HCT116 (cell line): ENCODE results near the gene GPX4.

Experiments
- ATF3 ChIP-seq: IDR thresholded peaks from 2 replicates; pipeline ENCODE4 v1.6.1; 2012
- EZH2 ChIP-seq: fragments of 200-600 bp; sonication (generic); IDR thresholded peaks from 2 replicates; pipeline ENCODE4 v1.6.1; 2017; ENCODE audit warnings: antibody characterized with exemption, mixed run types
- JUND ChIP-seq: IDR thresholded peaks from 2 replicates; pipeline ENCODE4 v1.6.1; 2012
- POLR2A ChIP-seq: IDR thresholded peaks from 2 replicates; pipeline ENCODE4 v1.7.0; 2011; ENCODE audit warnings: borderline replicate concordance; ENCODE audit not compliant: insufficient read depth, insufficient read length; ENCODE audit errors: extremely low read depth
- POLR2AphosphoS5 ChIP-seq: IDR thresholded peaks from 2 replicates; pipeline ENCODE4 v1.6.1; 2011; ENCODE audit warnings: mild to moderate bottlenecking, low read depth, low read length, moderate library complexity
- RAD21 ChIP-seq: IDR thresholded peaks from 2 replicates; pipeline ENCODE4 v1.6.1; 2012; ENCODE audit warnings: low read depth, mild to moderate bottlenecking
- SRF ChIP-seq: IDR thresholded peaks from 2 replicates; pipeline ENCODE4 v1.6.1; 2012; ENCODE audit warnings: low read depth
- YY1 ChIP-seq: IDR thresholded peaks from 2 replicates; pipeline ENCODE4 v1.6.1; 2011; ENCODE audit warnings: low read length, low read depth, moderate library complexity, mild to moderate bottlenecking; ENCODE audit not compliant: insufficient replicate concordance; ENCODE audit errors: extremely low read depth
- ZBTB33 ChIP-seq: IDR thresholded peaks from 2 replicates; pipeline ENCODE4 v1.6.1; 2011; ENCODE audit warnings: mild to moderate bottlenecking, low read length, moderate library complexity; ENCODE audit not compliant: insufficient replicate concordance; ENCODE audit errors: extremely low read depth
- ZNF274 ChIP-seq: fragments of 200-500 bp; sonication (Bioruptor generic); IDR thresholded peaks from 2 replicates; pipeline ENCODE4 v1.6.1; 2014; ENCODE audit warnings: mild to moderate bottlenecking, low read depth, low read length, inconsistent platforms
- TF ChIP-seq, protein P1 (sequence below), 3 experiments: fragments of 200-600 bp in 1 of 3; sonication (generic) in 1 of 3; IDR thresholded peaks in 2 of 3; conservative IDR thresholded peaks in 1 of 3; 2 replicates each; pipeline ENCODE4 v1.5.1; 2012 to 2017; ENCODE audit warnings: low read depth in 2 of 3, low read length in 2 of 3, antibody characterized with exemption in 1 of 3, borderline replicate concordance in 1 of 3, control low read depth in 1 of 3, mild to moderate bottlenecking in 1 of 3, mixed read lengths in 1 of 3, mixed run types in 1 of 3, moderate library complexity in 1 of 3; ENCODE audit not compliant: insufficient read depth in 1 of 3
- TF ChIP-seq, protein P2 (sequence below): IDR thresholded peaks from 2 replicates; pipeline ENCODE4 v1.6.1; 2012; ENCODE audit warnings: low read depth
- TF ChIP-seq, protein P3 (sequence below): IDR thresholded peaks from 2 replicates; pipeline ENCODE4 v1.6.1; 2012

GRCh38 chr19:1063030-1063908 is 40.5 kb upstream of the GPX4 start:
- TF ChIP-seq YY1 (no peak), EZH2 (no peak), JUND (no peak), ZBTB33 (no peak), ZNF274 (no peak), POLR2AphosphoS5 (peak; percentile 35; the same call in 1 of the 2 replicates), ATF3 (no peak), POLR2A (no peak), RAD21 (no peak), SRF (no peak)
- TF ChIP-seq, protein P1, sequence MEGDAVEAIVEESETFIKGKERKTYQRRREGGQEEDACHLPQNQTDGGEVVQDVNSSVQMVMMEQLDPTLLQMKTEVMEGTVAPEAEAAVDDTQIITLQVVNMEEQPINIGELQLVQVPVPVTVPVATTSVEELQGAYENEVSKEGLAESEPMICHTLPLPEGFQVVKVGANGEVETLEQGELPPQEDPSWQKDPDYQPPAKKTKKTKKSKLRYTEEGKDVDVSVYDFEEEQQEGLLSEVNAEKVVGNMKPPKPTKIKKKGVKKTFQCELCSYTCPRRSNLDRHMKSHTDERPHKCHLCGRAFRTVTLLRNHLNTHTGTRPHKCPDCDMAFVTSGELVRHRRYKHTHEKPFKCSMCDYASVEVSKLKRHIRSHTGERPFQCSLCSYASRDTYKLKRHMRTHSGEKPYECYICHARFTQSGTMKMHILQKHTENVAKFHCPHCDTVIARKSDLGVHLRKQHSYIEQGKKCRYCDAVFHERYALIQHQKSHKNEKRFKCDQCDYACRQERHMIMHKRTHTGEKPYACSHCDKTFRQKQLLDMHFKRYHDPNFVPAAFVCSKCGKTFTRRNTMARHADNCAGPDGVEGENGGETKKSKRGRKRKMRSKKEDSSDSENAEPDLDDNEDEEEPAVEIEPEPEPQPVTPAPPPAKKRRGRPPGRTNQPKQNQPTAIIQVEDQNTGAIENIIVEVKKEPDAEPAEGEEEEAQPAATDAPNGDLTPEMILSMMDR (IDR thresholded peaks at IDR 0.05 in 2 of 3, conservative IDR thresholded peaks at IDR 0.05 in 1 of 3; ENCODE audit: borderline replicate concordance in 1 of 3, insufficient read depth in 1 of 3, low read depth in 2 of 3, low read length in 2 of 3), result no peak
- TF ChIP-seq, protein P2, sequence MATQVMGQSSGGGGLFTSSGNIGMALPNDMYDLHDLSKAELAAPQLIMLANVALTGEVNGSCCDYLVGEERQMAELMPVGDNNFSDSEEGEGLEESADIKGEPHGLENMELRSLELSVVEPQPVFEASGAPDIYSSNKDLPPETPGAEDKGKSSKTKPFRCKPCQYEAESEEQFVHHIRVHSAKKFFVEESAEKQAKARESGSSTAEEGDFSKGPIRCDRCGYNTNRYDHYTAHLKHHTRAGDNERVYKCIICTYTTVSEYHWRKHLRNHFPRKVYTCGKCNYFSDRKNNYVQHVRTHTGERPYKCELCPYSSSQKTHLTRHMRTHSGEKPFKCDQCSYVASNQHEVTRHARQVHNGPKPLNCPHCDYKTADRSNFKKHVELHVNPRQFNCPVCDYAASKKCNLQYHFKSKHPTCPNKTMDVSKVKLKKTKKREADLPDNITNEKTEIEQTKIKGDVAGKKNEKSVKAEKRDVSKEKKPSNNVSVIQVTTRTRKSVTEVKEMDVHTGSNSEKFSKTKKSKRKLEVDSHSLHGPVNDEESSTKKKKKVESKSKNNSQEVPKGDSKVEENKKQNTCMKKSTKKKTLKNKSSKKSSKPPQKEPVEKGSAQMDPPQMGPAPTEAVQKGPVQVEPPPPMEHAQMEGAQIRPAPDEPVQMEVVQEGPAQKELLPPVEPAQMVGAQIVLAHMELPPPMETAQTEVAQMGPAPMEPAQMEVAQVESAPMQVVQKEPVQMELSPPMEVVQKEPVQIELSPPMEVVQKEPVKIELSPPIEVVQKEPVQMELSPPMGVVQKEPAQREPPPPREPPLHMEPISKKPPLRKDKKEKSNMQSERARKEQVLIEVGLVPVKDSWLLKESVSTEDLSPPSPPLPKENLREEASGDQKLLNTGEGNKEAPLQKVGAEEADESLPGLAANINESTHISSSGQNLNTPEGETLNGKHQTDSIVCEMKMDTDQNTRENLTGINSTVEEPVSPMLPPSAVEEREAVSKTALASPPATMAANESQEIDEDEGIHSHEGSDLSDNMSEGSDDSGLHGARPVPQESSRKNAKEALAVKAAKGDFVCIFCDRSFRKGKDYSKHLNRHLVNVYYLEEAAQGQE, result no peak
- TF ChIP-seq, protein P3, sequence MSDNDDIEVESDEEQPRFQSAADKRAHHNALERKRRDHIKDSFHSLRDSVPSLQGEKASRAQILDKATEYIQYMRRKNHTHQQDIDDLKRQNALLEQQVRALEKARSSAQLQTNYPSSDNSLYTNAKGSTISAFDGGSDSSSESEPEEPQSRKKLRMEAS, result no peak
